H1 (cell line): ENCODE data around the gene MYLIP. TPM values are rescaled to one million over a fixed set of nuclear protein-coding genes. Genes with fewer than 3 reads are reported as not detected.

Source experiments
- CEBPB ChIP-seq: IDR thresholded peaks from 2 replicates; pipeline ENCODE4 v1.6.1; 2012; ENCODE audit warnings: low read depth, low read length
- HDAC2 ChIP-seq, 2 experiments: fragments of 300-600 bp in 1 of 2; sonication (generic) in 1 of 2; IDR thresholded peaks; 2 replicates each; pipeline ENCODE4 v1.6.1; 2011 to 2012; ENCODE audit warnings: low read depth in 2 of 2, low read length in 2 of 2, mild to moderate bottlenecking in 2 of 2, moderate library complexity in 2 of 2, borderline replicate concordance in 1 of 2, inconsistent platforms in 1 of 2
- KDM5A ChIP-seq: fragments of 200-600 bp; IDR thresholded peaks from 2 replicates; pipeline ENCODE4 v1.7.1; 2012; ENCODE audit warnings: mild to moderate bottlenecking, low read length, inconsistent platforms, mixed read lengths
- RBBP5 ChIP-seq: IDR thresholded peaks from 2 replicates; pipeline ENCODE4 v1.7.1; 2012; ENCODE audit warnings: low read depth, mild to moderate bottlenecking, inconsistent platforms, low read length, moderate library complexity, borderline replicate concordance
- SP2 ChIP-seq: IDR thresholded peaks from 2 replicates; pipeline ENCODE4 v1.6.1; 2012; ENCODE audit warnings: mild to moderate bottlenecking, low read length, inconsistent platforms
- polyA plus RNA-seq, 7 experiments: library from polyadenylated mRNA; depleted of rRNA in 3 of 7; stranded (reverse) in 5 of 7; unstranded in 2 of 7; fragments of >200 nt in 5 of 7; fragments of 200-250 nt in 2 of 7; gene quantifications; 1 replicate in 5 of 7; 2 replicates in 1 of 7; 4 replicates in 1 of 7; pipeline versions ENCODE4 v1.2.1 to v1.2.3, GENCODE V29; 2011 to 2013; ENCODE audit warnings: missing spikeins in 2 of 7, mixed read lengths in 2 of 7
- total RNA-seq: library from RNA; stranded (reverse); fragmentation: NEBNext Ultra II Directional; extraction: Animal tissue kit (Norgen Biotek cat#: 25700); gene quantifications from 2 replicates; pipeline ENCODE4 v1.2.1, GENCODE V29; 2021

Gene MYLIP
- total and polyA plus RNA-seq, 2 of the 8 experiments (the other 6 are each of a cell fraction or from before 2014, with no cell fraction given), result 21.1 to 26.9 TPM

DNA sequence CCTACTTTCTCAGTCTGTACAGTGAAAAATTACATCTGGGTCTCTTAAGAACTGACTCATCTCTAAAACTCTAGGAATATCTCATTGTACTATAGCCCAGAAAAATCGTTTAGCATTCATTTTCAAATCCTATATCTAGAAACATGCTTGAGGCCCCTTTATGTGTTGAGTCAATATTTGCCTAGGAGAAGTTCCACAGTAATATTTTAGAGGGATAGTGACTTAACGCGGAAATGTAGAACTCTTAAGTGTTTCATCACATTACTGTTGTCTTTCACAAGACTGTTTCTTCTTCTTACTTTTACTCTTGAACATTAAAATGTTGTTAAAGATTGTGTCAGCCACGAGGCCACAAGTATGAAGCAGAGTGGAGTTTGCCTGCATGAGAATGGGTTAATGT lies 23.0 kb upstream of the MYLIP start (continued):
- TF ChIP-seq HDAC2 (IDR thresholded peaks at IDR 0.05; ENCODE audit: borderline replicate concordance in 1 of 2, low read depth in 2 of 2, low read length in 2 of 2), result no peak
- no peak for TF ChIP-seq KDM5A
- no peak for TF ChIP-seq RBBP5
- TF ChIP-seq SP2, result no peak
- no peak for TF ChIP-seq CEBPB
